KOPT-K1 (cell line): ENCODE results near the gene PUM1.

ENCODE experiments used
- H3K27ac ChIP-seq: fragments of 200-600 bp; sonication (generic); 2 replicates; pipeline ENCODE4 v1.5.1; 2016; ENCODE audit warnings: antibody characterized with exemption, mild to moderate bottlenecking, low read depth, low read length; ENCODE audit not compliant: poor library complexity, severe bottlenecking
- H3K36me3 ChIP-seq: fragments of 200-600 bp; sonication (generic); 2 replicates; pipeline ENCODE4 v1.5.1; 2017; ENCODE audit warnings: antibody characterized with exemption, mild to moderate bottlenecking, low read length, moderate library complexity; ENCODE audit not compliant: insufficient read depth
- H3K9me3 ChIP-seq: fragments of 200-600 bp; sonication (generic); 2 replicates; pipeline ENCODE4 v1.5.1; 2017; ENCODE audit warnings: antibody characterized with exemption, low read length, mild to moderate bottlenecking; ENCODE audit not compliant: insufficient read depth, poor library complexity, severe bottlenecking

PUM1 gene

DNA sequence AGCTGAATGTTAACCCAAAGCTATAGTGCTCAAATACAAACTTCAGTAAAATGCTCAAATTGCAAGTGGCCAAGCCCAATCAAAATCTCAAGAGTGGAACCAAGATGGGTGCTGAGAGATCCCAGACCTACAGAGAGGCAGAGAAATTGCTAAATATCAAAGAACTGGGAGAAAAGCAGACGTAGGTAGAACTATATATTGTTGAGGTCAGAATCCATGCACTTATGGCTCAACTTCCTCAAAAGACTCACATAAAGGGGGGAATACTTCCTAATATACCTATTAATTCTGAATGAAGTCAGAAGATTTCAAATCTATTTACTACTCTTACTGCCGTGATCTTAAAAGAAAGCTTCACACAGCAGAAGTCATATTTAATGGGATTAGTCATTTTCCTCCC, 65.2 kb downstream of the PUM1 start:
- peaks cover 95% of the 10 kb centered on the region for H3K36me3 ChIP-seq
- no peak overlapping the region for H3K27ac ChIP-seq
- no peaks in the 10 kb centered on the region for H3K9me3 ChIP-seq

- Histone ChIP-seq H3K27ac (no peak overlapping the region), H3K36me3 (peaks cover 95% of the 10 kb centered on the region), H3K9me3 (no peaks in the 10 kb centered on the region)
Measured at GRCh38 chr1:30998887-30999286, 66.6 kb downstream of the PUM1 start.

DNA sequence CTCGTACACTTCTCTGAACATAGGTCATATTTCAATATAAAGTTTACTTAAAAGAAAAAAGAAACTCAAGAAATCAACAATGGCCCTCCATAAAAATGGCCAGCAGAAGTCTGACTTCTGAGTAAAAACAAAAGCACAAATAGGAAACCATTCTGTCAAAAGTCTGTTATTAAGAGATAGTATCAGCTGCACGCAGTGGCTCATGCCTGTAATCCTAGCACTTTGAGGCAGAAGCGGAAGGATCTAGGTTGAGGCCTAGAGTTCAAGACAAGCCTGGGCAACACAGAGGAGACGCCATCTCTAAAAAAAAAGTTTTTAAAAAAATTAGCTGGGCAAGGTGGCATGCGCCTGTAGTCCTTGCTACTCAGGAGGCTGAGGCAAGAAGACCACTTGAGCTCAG, 67.3 kb downstream of the PUM1 start:
- no peak overlapping the region for H3K27ac ChIP-seq
- H3K9me3 ChIP-seq, result no peaks in the 10 kb centered on the region
- H3K36me3 ChIP-seq, result peaks cover 95% of the 10 kb centered on the region

- no peak overlapping the region for H3K27ac ChIP-seq
- H3K36me3 ChIP-seq, result peaks cover 95% of the 10 kb centered on the region
- H3K9me3 ChIP-seq, result no peaks in the 10 kb centered on the region
Measured at GRCh38 chr1:30997463-30998057, 68.0 kb downstream of the PUM1 start.

- no peaks in the 10 kb centered on the region for H3K9me3 ChIP-seq
- H3K27ac ChIP-seq, result no peak overlapping the region
- H3K36me3 ChIP-seq, result peaks cover 95% of the 10 kb centered on the region
Measured at GRCh38 chr1:30995990-30996612, 69.4 kb downstream of the PUM1 start.

- Histone ChIP-seq H3K27ac (no peak overlapping the region), H3K36me3 (peaks cover 99% of the 10 kb centered on the region), H3K9me3 (no peaks in the 10 kb centered on the region)
Measured at GRCh38 chr1:30991862-30992606, 73.5 kb downstream of the PUM1 start.

DNA sequence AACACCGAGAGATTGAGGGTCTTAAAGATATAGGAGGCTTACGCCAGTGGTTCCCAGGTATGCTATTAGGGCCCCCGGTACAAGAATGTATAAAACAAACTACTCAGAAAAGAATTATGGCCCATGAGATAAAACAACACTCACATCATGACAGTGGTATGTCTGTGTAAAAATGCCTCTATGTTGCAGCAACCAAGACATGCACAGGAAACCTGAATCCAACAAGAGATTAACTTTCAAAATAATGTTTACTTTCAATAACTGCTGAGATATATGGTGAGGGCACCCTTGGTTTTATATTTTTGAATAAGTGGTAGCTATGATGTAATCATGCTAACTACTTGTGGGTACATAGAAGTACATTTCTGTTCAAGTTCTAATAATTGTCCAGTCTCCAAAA, 74.9 kb downstream of the PUM1 start:
- no peak overlapping the region for H3K27ac ChIP-seq
- H3K36me3 ChIP-seq, result peaks cover 99% of the 10 kb centered on the region
- no peaks in the 10 kb centered on the region for H3K9me3 ChIP-seq

- Histone ChIP-seq H3K27ac (no peak overlapping the region), H3K9me3 (no peaks in the 10 kb centered on the region), H3K36me3 (peaks cover 100% of the 10 kb centered on the region)
Measured at GRCh38 chr1:30988045-30988444, 77.5 kb downstream of the PUM1 start.

DNA sequence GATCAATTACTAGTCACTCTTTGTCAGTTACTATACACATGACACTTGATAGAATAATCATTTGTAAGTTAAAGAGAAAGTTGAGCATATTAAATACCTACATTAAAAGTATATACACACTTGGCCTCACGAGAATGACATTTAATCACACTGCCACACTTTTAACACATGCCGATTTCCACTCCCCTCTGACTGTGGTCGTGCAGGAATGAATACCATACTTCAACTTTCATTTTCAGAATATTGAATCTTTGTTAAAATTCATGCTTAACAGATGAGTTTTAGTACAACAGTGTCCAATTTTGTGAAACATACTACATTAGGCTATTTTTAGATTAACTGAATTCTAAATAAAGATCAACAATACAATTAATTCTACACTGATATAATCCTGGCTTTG, 78.8 kb downstream of the PUM1 start:
- Histone ChIP-seq H3K9me3 (no peaks in the 10 kb centered on the region), H3K36me3 (peaks cover 98% of the 10 kb centered on the region), H3K27ac (no peak overlapping the region)

DNA sequence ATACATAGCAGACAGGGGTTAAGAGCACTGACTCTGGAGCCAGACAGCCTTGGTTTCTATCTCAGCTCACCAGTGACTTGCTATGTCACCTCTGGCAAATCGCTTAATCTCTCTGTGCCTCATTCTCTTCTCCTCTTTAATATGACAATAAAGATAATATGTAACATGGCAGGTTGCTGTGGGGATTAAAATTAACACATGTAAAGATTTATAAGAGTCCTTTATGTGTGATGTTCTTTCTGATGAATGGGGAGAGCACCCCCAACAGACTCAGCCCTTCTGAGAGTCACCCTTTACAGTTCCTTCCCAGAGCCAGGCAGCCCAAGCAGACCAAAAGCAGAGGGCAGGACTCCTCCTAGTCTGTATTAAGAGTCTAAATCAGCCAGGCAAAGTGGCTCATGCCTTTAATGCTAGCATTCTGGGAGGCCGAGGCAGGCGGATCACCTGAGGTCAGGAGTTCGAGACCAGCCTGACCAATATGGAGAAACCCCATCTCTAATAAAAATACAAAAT, 80.5 kb downstream of the PUM1 start:
- no peak overlapping the region for H3K27ac ChIP-seq
- peaks cover 97% of the 10 kb centered on the region for H3K36me3 ChIP-seq
- H3K9me3 ChIP-seq, result no peaks in the 10 kb centered on the region

DNA sequence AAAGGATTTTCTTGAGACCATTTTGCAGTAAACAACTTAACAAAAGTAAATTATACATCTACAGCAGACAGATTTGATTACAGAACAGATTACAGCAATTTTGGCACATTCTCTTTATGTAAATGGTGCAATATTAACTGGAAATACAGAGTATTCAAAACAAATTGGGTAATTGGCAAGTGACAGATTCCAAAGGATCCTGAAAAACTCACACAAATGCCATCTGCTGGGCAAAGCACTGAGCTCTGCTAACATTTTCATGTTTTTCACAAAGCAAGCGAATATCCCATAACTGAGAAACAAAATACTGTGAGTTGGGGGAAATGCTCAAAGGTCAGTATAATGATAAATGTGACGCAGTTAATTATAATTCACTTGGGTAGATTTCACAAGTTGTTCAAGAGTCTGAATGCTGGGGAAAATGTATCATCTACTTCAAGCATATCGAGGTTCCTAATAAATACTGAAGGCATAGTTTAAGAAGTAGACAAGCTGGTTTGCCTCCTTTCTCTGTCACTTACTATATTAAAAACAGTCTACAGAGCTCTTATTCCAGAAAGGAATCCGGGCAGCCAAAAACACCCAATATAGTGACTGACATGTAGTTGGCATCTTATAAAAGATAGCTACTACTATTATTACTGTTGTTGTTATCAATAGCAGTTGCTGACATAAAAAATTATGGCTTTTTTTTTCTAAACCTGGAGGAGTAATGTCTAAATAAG, 81.2 kb downstream of the PUM1 start:
- no peaks in the 10 kb centered on the region for H3K9me3 ChIP-seq
- peaks cover 97% of the 10 kb centered on the region for H3K36me3 ChIP-seq
- H3K27ac ChIP-seq, result no peak overlapping the region

GRCh38 chr1:30982937-30983336, 82.6 kb downstream of the PUM1 start:
- Histone ChIP-seq H3K27ac (no peak overlapping the region), H3K9me3 (no peaks in the 10 kb centered on the region), H3K36me3 (peaks cover 97% of the 10 kb centered on the region)

DNA sequence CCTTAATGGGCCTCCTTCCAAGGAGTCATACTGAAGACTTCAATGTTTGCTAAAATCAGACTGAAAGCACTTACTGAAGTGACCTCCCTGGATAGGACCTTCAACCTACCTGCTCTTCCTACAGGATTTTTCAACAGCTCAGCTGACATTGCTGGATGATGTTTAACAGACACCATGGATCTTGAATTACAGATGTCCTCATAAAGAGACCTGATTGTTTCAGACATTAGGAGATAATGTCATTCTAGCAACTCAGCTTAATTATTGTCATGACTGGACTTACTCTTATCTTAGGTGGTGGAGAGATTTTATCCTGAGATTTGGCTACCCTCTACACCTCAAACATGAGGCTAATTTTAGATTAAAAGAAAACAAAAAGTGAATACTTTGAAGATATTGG, 83.1 kb downstream of the PUM1 start:
- H3K36me3 ChIP-seq, result peaks cover 98% of the 10 kb centered on the region
- H3K9me3 ChIP-seq, result no peaks in the 10 kb centered on the region
- no peak overlapping the region for H3K27ac ChIP-seq

DNA sequence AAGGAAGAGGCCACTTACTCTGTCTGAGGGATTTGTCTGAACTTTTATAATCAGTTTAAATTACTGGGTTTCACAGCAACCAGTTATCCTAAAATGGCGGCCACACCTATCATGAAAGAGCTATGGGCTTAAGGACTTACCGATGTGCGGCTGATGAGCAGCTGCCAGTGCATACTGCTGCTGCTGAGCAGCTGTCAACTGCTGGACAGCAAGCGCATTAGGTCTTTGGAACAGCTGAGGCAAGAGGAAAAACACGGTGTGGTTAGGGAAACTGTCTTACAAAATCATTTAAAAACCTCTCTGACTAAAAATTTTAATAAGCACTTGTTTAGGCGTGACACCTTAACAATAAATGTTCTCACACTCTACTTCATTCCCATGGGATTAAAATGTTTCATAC, 84.3 kb downstream of the PUM1 start:
- Histone ChIP-seq H3K36me3 (peaks cover 98% of the 10 kb centered on the region), H3K27ac (no peak overlapping the region), H3K9me3 (no peaks in the 10 kb centered on the region)

GRCh38 chr1:30977511-30977910, 88.0 kb downstream of the PUM1 start:
- Histone ChIP-seq H3K36me3 (peaks cover 98% of the 10 kb centered on the region), H3K27ac (no peak overlapping the region), H3K9me3 (no peaks in the 10 kb centered on the region)
